HG03159 (cell line): Measurements from ENCODE around the gene CD48.
"Not testable (repeated sequence)": the region's sequence is repeated elsewhere in the genome, so short reads cannot be mapped to it uniquely, and the experiment has no call there.

Experiments used
- ATAC-seq: cut with Tn5 transposase; IDR thresholded peaks from one replicate; pipeline ENCODE4 v1.9.1; 2021; ENCODE audit warnings: mild to moderate bottlenecking, moderate library complexity; ENCODE audit not compliant: unreplicated experiment

Gene CD48

GRCh38 chr1:160658162-160658813 lies 53.3 kb downstream of the CD48 start:
- no peak for ATAC-seq

- ATAC-seq, result no peak
Observed at GRCh38 chr1:160657250-160657781, 54.3 kb downstream of the CD48 start.

GRCh38 chr1:160656737-160657136 lies 54.9 kb downstream of the CD48 start:
- no peak for ATAC-seq

- ATAC-seq, result no peak
Observed at GRCh38 chr1:160653620-160654016, 58.0 kb downstream of the CD48 start.

GRCh38 chr1:160652924-160653619 lies 58.5 kb downstream of the CD48 start:
- no peak for ATAC-seq

GRCh38 chr1:160652065-160652641 lies 59.5 kb downstream of the CD48 start:
- ATAC-seq, result not testable (repeated sequence)

GRCh38 chr1:160651433-160652064 lies 60.1 kb downstream of the CD48 start:
- no peak for ATAC-seq

GRCh38 chr1:160647329-160647720 lies 64.3 kb downstream of the CD48 start:
- no peak for ATAC-seq

GRCh38 chr1:160646711-160647328 lies 64.8 kb downstream of the CD48 start, which contains the start of gene SLAMF1:
Gene SLAMF1, minus strand, starts transcription at chr1:160647044. Its CDS starts 99 bp downstream, at chr1:160646945.
- peak; percentile 42 for ATAC-seq

- no peak for ATAC-seq
Observed at GRCh38 chr1:160646180-160646579, 65.4 kb downstream of the CD48 start.

- ATAC-seq, result no peak
Observed at GRCh38 chr1:160645386-160646130, 66.1 kb downstream of the CD48 start.

- no peak for ATAC-seq
Observed at GRCh38 chr1:160644399-160644798, 67.2 kb downstream of the CD48 start.

GRCh38 chr1:160643138-160643537 lies 68.5 kb downstream of the CD48 start:
- no peak for ATAC-seq

GRCh38 chr1:160642281-160642644 lies 69.4 kb downstream of the CD48 start:
- no peak for ATAC-seq

- no peak for ATAC-seq
Observed at GRCh38 chr1:160641323-160642280, 70.0 kb downstream of the CD48 start.

GRCh38 chr1:160640359-160641123 lies 71.1 kb downstream of the CD48 start:
- ATAC-seq, result no peak

- no peak for ATAC-seq
Observed at GRCh38 chr1:160639652-160640051, 72.0 kb downstream of the CD48 start.

GRCh38 chr1:160638926-160639325 lies 72.7 kb downstream of the CD48 start:
- ATAC-seq, result no peak

GRCh38 chr1:160638540-160638857 lies 73.1 kb downstream of the CD48 start:
- ATAC-seq, result no peak
